Fibroblast of mammary gland (primary cell): ENCODE measurements around the gene SORBS1.

Experiments used
- DNase-seq: peaks from one replicate; pipeline ENCODE4 v3.0.0-alpha.2; 2010; ENCODE audit warnings: low read depth
- H3K4me3 ChIP-seq: 2 replicates; pipeline ENCODE4 v1.5.1; 2011; ENCODE audit warnings: low read depth, mild to moderate bottlenecking, low read length, moderate library complexity; ENCODE audit not compliant: control insufficient read depth
- TF ChIP-seq, protein P1 (sequence below): conservative IDR thresholded peaks from 2 replicates; pipeline ENCODE4 v1.5.1; 2011; ENCODE audit warnings: low read depth, low read length, inconsistent platforms; ENCODE audit not compliant: control insufficient read depth, insufficient read depth

Gene SORBS1

GRCh38 chr10:95423164-95424005, 137.8 kb downstream of the SORBS1 start:
- DNase-seq, result no peak
- TF ChIP-seq, protein P1, sequence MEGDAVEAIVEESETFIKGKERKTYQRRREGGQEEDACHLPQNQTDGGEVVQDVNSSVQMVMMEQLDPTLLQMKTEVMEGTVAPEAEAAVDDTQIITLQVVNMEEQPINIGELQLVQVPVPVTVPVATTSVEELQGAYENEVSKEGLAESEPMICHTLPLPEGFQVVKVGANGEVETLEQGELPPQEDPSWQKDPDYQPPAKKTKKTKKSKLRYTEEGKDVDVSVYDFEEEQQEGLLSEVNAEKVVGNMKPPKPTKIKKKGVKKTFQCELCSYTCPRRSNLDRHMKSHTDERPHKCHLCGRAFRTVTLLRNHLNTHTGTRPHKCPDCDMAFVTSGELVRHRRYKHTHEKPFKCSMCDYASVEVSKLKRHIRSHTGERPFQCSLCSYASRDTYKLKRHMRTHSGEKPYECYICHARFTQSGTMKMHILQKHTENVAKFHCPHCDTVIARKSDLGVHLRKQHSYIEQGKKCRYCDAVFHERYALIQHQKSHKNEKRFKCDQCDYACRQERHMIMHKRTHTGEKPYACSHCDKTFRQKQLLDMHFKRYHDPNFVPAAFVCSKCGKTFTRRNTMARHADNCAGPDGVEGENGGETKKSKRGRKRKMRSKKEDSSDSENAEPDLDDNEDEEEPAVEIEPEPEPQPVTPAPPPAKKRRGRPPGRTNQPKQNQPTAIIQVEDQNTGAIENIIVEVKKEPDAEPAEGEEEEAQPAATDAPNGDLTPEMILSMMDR, result no peak
- no peak overlapping the region for H3K4me3 ChIP-seq

DNA sequence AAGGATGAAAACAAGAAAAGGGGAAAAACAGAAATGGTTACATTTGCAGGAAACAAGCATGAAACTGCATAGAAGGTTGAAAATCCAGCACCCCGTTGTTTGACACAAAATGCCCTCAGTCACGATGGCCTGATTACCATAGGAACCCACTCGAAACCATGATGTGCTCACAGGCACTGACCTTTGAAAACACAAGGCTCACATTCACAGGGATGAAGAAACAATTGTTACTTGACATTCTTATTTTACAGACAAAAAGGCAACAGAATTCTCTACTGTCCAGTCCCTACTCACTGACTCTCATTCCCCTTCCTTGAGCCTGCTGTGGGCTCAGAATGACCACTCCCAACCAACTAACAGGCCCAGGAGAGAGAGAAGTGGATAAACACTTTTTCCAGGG, 138.9 kb downstream of the SORBS1 start:
- DNase-seq, result no peak
- TF ChIP-seq, protein P1, result no peak
- H3K4me3 ChIP-seq, result no peak overlapping the region

- H3K4me3 ChIP-seq, result no peak overlapping the region
- DNase-seq, result no peak
- TF ChIP-seq, protein P1, result no peak
Observed at GRCh38 chr10:95421782-95422181, 139.4 kb downstream of the SORBS1 start.

DNA sequence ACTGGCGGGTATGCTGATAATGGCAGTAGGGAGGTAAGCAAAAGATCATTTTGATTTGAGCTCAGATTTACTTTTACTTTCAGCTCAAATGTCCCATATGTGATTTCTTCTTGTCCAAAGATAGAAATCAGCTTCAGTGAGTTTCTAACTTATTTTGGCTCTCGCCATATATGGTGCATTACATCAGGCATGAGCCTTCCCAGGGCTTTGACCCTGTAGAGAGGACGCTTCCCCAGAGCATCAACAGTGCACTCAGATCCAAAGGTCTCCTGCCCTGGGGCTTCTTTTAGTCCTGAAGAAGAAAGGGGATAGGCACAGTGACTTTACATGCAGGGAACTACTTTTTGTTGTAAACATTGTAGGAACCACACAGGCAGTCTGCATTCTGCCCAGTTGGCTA, 141.8 kb downstream of the SORBS1 start:
- TF ChIP-seq, protein P1, result no peak
- H3K4me3 ChIP-seq, result no peak overlapping the region
- no peak for DNase-seq

GRCh38 chr10:95416973-95417372, 144.2 kb downstream of the SORBS1 start:
- TF ChIP-seq, protein P1, result no peak
- no peak for DNase-seq
- H3K4me3 ChIP-seq, result no peak overlapping the region

DNA sequence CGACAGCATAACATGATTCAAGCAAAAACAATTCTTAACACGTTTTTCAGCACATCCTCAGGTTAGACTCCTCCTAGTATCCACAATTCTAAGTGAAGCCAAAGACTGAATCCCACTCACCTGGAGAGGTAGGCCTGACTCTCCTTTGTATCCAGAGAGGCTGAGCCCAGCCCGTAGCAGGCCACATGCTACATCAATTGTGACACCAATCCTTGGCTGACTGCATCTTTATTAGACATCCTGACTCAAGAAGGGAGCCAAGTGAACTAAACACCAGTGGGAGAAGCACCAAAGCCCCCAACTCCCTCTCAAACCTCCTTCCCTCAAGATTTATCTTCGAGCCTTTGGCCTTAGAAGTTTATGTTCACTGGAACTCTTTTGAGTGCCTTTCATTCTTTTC, 144.9 kb downstream of the SORBS1 start:
- TF ChIP-seq, protein P1, result no peak
- H3K4me3 ChIP-seq, result no peak overlapping the region

More for the DNA sequence above, 144.9 kb downstream of the SORBS1 start:
- DNase-seq, result no peak
